CD4-positive, alpha-beta T cell treated with Interleukin-6 for 4 hours (primary cell): ENCODE data around the gene AMH.

Source experiments
- DNase-seq: peaks from one replicate; pipeline ENCODE4 v3.0.0-alpha.2; 2020; ENCODE audit warnings: mixed read lengths

Gene AMH

GRCh38 chr19:2288818-2289713 lies 39.9 kb downstream of the AMH start:
- DNase-seq, result no peak

- DNase-seq, result peak; percentile 75
Measured at GRCh38 chr19:2289714-2290435, 40.8 kb downstream of the AMH start.

- DNase-seq, result peak; percentile 46
Measured at GRCh38 chr19:2290441-2291184, 41.5 kb downstream of the AMH start.

GRCh38 chr19:2291185-2291751 lies 42.1 kb downstream of the AMH start:
- no peak for DNase-seq

GRCh38 chr19:2294687-2295335 lies 45.7 kb downstream of the AMH start:
- no peak for DNase-seq

- no peak for DNase-seq
Measured at GRCh38 chr19:2296141-2296540, 47.0 kb downstream of the AMH start.

- no peak for DNase-seq
Measured at GRCh38 chr19:2300533-2300932, 51.4 kb downstream of the AMH start.
